ENCODE results near the gene IL18RAP.

IL18RAP gene, protein sequence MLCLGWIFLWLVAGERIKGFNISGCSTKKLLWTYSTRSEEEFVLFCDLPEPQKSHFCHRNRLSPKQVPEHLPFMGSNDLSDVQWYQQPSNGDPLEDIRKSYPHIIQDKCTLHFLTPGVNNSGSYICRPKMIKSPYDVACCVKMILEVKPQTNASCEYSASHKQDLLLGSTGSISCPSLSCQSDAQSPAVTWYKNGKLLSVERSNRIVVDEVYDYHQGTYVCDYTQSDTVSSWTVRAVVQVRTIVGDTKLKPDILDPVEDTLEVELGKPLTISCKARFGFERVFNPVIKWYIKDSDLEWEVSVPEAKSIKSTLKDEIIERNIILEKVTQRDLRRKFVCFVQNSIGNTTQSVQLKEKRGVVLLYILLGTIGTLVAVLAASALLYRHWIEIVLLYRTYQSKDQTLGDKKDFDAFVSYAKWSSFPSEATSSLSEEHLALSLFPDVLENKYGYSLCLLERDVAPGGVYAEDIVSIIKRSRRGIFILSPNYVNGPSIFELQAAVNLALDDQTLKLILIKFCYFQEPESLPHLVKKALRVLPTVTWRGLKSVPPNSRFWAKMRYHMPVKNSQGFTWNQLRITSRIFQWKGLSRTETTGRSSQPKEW

DNA sequence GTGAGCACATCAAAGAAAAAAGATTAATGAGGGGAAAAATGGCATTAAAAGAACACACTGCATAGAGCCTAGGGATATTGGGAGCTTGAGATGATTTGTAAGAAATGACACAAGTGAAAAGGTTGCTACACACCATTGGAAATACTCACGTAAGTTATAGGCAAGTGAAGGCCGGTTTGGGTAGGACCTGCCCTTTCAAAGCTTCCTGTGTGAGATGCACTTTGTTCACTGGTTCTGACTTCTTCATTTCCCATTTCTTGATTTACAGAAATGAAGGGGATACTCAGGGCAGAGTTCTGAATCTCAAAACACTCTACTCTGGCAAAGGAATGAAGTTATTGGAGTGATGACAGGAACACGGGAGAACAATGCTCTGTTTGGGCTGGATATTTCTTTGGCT lies at the start of gene IL18RAP:
Gene IL18RAP, plus strand, starts transcription at position 251 of the 400 bp plus-strand sequence. Its CDS starts 118 bp downstream, at position 369.
- DNase-seq = no peak

DNA sequence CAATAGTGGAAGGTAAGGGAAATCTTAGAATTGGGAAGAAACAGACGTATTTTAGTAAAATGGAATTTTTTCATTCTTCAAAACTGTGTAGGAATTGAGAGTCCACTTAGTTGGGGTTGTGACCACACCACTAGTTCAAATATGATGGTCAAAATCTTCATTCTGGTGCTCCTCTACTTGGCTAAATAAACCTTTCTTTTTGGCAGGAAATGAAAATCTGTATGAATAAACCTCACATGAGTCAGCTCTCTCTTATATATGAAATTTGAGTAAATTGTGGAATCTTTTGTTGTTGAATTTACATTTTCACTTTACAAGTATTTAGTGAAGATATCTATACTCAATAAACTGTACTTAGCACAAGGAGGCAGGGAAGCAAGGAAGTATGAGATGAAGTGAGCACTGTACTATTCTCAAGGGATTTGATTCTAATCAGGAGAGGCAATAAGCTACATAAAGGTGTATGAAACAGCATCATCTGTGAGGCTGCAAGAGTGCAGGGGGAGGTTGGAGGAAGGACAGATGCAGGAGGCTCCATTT lies 46.8 kb upstream of the IL18RAP start:
- no peak for DNase-seq

DNA sequence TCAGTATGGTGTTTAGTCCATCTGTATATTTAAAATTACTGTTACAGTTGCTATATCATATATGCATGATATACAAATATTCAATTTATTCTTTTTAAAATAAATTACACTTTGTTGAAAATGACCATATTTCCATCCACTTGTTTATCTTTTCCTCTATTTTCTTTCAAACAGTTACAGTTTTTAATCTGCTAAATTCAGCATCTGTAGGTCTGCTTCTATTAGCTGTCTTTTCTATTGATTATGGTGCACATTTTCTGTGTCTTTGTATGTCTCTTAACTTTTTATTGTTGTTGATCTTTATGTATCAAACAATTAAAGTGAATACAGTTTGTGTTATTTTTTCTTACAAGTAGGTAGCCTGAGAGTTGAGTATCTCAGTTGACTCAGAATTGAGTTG lies 39.2 kb upstream of the IL18RAP start:
- DNase-seq = no peak

DNA sequence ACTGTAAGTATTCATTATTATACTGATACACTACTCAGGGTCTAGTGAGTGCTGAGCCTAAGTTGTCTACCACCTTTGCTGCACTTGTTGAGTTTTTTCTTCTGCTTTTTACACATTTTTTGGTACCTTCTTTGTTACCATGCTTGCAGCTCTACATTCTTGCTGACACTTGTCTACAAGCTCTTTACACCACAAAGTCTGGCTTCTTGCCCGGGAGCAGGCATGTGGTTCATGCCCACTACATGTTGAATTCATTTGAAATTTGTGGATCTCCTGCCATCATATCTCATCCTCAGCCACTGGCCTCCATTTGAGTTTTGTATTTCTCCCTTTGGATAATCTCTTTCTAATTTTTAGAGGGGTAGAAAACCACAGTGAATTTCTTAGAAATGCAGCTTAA lies 37.4 kb upstream of the IL18RAP start:
- no peak for DNase-seq

DNA sequence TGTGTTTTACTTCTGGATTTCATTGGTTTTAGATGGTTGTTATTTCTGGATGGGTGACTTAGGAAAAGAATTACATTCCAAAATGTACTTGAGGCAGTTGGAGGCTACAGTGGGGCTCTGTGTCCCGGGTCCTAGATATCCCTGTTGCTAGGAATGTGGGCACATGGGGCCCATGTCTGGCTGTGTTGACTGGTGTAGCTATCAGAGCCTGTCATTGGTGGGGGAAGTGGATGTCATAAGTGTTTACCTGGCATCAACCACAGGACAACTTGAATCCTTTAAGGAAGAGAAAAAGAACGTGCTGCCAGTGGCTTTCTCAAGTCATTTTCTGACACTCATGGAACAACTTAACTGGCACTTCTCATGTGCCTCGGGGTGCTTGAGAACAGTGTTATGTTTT lies 37.0 kb upstream of the IL18RAP start:
- no peak for DNase-seq

DNA sequence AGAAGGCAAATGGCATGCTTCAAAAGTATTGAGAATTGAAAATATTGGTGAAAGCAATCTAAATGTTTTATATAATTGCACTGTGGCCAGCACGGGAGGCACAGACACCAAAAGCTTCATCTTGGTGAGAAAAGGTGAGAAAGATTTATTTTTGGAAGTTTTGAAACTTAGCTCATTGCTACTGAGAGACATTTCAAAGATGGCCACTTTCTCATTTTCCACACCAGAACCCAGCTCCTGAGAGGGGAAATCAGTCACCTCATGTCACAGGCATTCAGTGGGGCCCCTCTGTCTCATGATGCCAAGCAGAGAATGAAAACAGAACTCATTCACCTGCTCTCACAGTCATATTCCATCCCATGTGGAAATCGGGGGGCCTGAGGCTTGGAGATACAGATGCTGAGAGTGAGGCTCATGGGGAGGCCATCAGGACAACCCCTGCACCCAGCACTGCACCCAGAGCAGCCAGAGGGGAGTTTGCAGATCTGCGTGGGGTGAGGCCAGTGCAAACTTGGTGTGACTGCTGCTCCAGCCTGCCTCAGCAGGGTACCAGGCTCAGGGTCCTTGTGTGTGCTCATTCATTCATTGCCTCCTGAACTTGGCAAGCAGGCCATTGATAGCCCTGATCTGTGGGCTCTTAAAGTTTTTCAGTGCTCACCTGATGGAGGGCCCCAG lies 36.0 kb upstream of the IL18RAP start:
- no peak for DNase-seq

DNA sequence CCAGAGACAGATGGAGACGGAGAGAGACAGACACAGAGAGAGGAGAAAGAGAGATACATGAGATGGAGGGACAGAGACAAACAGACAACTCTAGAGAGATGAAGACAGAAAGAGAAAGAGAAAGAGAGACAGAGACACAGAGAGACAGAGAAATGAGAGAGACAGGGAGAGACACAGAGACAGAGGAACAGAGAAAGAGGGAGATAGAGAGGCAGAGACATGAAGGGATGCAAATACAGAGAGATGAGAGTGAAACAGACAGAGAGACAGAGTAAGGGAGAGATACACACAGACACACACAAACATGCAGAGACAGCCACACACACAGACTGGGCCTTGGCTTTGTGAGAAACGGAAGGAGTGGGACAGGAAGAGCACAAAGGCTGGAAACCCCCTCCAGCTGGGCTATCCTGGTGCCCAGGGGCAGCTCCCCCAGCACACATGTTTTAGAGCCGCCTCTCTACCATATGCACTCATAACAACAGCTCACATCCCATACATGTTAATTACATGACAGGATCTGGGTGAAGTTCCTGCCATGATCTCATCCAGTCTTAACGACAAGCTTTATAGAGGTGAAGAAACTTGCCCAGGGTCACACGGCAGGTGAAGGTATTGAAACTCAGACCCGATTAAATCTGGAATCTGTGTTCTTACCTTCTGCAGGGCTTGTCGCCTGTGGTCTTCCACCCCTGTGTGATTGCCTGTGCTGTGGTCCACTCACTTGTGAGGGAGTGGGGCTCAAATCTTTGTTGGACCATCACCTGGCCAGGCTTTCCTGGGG lies 35.0 kb upstream of the IL18RAP start:
- DNase-seq = no peak

DNA sequence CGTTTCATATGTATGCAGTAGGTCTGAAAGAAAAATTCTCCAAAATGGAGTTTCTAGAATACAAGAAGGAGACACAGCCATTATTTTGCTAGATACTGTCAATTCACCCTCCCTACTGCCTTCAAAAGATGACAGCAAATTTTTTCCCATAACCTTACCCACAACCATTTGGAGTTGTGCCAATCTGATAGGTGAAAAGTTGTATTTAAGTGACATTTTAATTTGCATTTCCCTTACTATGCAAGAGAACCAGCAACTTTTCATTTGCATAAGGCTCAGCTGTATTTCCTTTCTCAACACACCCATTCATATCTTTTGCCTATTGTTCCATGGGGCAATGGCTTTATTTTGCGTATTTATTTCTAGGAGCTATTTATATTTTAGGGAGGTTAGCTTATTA lies 31.4 kb upstream of the IL18RAP start:
- DNase-seq = no peak

DNA sequence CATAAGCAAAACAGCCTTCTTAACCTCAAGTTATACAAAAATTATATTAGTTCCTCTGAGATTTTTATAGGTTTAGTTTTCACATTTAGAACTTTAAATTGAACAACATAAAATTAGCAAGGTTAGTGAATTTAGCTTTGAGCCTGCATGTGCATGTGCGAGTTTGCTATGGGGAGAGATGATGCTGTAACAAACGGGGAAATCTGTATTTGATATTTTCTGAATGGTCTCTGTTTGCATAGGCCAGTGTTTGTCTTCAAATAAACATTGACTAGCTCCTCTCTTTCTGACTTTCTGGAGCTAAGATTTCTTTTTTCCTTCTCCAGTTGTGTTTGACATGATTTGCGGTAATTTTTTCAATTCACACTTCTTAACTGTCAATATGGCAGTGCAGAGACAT lies 30.9 kb upstream of the IL18RAP start:
- no peak for DNase-seq

DNA sequence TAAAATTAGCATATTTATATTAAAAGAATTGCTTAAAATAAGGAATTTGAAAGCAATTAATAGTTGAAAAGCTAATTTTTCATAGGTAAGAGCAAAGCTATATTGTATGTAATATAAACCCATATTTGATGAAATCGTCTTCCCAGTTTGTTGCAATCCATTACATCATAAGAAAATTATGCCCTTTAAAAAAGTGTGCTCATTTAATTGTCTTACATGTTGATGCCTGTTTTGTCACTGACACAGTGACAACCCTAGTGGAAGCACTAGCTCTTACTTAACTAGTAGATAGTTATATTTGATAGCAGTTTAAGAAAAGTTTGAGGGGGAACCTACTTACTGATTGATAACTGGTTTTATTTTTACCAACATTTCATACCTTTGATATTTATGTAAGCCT lies 30.0 kb upstream of the IL18RAP start:
- DNase-seq = no peak

DNA sequence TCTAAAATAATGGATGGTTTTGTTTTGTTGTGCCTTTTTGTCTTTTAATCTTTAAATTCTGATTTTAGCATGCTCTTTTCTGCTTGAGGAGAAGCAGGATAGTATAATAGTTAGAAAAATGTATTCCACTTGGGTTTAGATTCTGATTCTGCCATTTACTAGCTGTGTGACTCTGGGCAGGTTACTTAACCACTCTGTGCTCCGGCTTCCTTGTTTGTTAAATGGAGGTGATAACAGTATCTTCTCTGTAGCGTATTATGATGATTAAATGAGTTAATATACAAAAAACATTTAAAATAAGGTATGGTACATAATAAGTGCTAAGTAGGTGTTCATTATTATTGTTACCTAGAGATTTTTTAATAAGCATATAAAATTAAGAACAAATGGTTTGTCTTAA lies 26.9 kb upstream of the IL18RAP start:
- DNase-seq = no peak

DNA sequence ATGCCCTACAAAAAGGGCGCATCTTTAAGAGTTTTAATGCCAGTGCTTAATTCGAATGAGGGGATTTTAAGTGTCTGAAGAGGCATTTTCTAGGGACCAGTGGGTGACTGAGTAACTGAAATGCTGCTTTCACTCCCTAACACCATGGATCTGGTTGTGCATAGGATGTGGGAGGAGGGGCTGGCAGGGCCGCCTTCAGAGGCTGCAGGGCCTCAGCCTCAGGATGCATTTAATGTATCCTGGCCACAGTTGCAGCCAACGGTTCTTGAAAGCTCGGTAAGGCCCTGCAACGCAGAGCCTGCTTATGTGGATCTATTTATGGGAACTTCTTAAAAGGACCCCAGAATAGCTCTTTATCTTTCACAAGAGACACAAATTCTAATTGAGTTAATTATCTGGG lies 25.8 kb upstream of the IL18RAP start:
- DNase-seq = no peak

DNA sequence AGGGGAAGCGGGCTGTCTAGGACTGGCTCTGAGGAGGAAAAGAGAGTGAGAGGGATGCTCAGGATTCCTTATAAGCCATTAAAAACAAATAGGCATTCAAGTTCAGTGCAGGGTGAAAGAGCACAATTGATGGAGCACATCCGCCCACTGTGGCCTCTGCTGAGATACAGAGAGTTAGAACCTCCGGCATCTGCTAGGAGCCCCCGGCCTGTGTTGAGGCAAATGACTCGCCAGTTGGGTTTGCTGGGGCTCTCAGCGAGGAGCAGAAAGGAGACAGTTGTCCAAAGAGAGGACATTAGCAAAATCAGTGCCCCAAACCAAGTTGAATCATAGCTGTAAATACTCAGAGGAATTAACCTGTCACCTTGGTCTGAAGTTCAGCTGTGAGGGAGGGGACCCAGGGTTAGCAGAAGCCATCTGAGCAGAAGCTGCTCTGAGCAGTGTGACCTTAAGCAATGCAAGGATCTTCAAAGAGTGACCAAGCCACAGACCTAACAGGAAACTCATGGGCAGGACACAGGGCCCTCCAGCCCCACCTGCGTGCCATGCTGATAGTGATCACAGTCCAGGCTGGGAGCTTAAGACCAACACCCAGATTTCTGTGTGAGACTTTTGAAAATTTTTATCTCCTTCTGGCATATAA lies 23.3 kb upstream of the IL18RAP start:
- no peak for DNase-seq

DNA sequence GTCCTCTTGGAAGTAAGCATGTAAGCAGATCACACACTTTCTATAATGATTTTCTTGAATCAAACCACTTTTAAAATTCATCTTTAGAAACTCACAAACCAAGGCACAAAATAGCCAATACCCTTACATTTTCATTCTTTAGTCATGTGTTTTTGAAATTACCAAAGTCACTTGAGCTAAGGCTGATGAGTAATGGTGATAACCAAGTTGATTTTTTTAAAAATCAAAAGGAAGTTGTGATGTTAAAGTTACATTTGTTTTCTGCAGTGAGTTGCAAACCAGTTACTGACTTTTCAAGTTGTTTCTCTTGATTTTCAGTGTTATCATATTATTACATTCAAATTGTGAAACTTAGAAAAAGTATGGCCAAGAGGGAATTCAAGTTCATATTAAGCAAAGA lies 21.5 kb upstream of the IL18RAP start:
- peak in 1 of 2 donors; percentile 6 for DNase-seq

DNA sequence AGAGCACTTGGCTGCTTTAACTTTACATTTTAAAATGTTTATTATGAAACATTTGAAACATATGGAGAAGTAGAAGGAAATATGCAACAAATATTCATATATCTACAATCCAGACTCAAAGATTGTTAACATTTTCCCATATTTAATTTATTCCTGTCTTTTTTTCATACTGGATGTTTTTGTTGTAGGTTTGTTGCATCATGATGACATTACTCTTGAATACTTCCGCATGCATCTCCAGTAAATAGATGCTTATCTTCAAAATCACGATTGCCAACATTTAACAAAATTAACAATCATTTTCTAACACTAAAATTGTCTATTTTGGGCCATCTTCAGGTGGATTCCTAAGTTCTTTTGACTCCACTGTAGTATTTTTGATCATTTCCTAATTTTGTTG lies 21.1 kb upstream of the IL18RAP start:
- no peak for DNase-seq

DNA sequence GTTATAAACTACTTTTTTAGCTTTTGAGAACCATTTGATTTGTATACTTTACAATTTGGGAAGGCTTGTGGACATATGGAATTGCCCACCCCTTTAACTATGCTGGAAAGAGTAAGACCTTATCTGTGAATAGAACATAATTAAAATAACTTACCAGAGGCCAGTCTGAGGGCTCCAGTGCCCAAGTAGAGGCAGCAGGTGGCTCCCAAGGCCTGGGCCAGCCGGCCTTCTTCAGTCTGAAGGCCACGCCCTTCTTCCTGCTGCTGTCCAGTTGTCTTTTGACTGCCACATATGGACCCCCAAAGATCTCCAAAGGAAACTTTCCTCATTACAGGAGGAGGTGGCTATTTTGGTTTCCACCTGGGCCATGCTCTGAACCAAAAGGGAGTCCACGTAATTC lies 12.0 kb upstream of the IL18RAP start:
- DNase-seq = no peak

DNA sequence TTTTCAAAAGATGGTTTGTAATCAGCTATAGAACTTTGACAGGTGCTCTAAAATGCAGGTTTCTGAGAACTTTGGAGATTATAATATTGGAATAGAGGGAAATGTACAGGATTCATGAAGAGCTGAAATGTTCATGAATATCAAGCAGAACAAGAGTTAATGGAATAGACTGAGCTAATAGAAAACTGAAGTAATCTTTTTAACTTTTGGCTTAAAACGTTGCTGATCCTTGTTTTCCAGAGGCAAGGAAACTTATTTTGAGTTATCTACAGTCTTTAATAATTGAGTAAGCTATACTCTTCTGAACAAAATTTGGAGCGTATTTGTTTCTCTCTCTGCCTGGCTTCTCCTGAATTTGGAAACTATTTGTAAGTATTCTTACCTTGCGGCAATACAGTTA lies 10.8 kb upstream of the IL18RAP start:
- no peak for DNase-seq

DNA sequence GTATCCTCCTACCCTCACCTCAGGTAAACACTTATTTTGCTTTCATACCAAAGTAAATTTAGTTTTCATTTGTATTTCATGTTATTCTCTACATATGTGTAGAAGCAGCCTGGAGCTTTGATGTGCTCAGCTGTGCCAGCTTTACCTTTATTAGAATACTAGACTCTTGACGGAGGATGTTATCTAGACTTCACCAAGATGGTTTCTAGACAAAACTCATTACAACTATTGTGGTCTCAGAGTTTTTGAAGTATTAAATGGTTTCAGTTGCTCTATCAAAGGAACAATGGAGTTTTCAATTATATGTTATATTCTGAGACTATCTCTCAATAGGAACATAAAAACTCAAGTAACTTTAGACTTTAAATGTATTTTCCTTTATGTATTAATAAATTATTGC lies 5.0 kb upstream of the IL18RAP start:
- DNase-seq = no peak

DNA sequence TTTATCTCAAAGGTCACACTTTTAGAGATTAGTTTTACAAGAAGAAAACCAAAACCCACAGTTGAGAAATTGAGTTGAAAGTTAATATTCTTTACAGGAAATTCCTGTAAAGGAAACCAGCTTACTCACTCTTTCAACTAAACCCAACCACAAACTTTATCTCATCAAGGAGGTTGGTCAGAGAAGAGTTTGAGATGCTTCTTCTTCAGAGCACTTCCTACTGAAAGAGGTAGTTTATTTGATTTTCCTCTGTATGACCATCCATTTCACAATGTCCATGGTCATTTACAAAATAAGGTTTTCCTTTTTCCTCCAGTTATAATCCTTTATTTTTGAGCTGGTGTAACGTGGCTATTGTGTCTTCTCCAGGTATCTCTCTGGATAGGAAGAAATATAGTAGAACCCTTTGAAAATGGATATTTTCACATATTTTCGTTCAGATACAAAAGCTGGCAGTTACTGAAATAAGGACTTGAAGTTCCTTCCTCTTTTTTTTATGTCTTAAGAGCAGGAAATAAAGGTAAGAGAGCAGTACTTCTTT lies 4.5 kb upstream of the IL18RAP start:
- peak in 1 of 2 donors; percentile 79 for DNase-seq

DNA sequence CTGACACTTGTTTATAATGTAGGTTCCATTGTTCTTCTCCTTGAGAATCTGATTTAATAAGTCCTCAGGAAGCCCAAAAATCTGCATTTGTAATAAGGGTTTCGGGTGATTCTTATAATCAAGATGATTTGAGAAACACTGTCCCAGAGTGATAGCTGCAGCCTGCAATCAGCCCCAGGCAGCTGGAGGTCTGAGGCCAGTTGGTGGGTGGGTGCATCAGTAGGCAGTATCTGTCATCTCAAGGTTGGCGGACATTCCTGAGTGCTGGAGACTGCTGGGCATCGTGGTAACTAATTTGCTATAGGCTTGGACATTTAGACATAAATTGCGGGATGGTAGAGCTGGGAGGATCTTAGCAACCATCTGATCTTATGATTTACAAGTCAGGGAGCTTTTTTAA lies 2.7 kb upstream of the IL18RAP start:
- no peak for DNase-seq

DNA sequence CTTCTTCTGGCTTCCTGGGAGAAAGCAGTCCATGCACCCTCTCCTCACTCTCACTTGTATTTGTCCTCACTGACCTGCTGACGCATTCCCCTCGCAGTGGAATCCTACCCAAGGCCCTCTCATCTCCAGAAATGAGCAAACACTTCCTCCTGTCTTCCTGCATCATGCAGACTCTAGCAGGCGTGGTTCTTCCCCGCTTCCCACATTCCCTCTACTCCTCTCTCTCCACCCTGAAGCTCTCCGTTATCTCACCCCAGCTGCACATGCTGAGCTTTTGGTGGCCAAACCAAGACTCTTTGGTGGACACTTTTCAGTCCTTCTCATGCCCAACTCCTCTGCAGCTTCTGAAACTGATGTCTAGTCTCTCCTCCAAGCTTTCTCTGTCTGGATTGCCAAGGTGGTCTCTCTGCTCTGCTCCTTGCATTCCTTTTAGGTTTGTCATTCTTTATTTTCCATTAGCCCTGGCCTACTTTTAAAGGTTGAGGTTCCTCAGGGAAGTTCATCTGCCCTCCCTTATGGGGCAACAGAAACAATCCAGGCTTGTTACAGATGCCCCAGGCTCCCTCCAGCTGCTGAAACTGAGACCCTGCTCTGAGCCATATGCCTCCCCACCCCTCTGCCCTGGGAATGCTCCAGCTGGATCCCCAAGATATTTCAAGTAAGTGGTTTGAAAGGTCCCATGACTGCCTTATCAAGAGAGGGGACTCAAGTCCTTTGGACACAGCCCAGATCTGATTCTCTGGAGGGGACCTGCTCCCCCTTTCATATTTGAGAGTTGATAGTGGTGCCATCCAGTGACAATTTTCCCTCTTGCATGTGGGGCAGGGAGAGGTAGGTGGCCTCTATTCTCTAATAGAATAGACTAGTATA lies 835 bp upstream of the IL18RAP start:
- no peak for DNase-seq

All from bone marrow (tissue), 2 donors.